ENCODE results near the gene TRIM52.
A peak's percentile ranks its signal among the peaks of the same experiment; 100 is the strongest.

Gene TRIM52

GRCh38 chr5:181207960-181208253, 53.0 kb downstream of the TRIM52 start:
- Histone ChIP-seq H3K9me3 (ENCODE audit: control insufficient read depth, insufficient read depth, low read depth, low read length) (no peaks in the 10 kb centered on the region), H3K4me1 (ENCODE audit: control insufficient read depth, insufficient read depth, low read length) (no peaks in the 10 kb centered on the region), H3K36me3 (ENCODE audit: control insufficient read depth in 2 of 2, insufficient read depth in 1 of 2, low read length in 2 of 2) (no peaks in the 10 kb centered on the region), H3K27ac (ENCODE audit: extremely low read depth, low read depth, low read length) (no peak overlapping the region), H3K4me3 (ENCODE audit: low read depth, low read length) (no peak overlapping the region)
- ChIA-PET CTCF (interaction anchor here (1.5 to 2.2 kb wide), 3 partner anchors 15 to 39 kb away, joined by 3 to 11 read pairs (median 8); partner anchors contain the start of gene TRIM41), POLR2A (interaction anchor here (0.7 to 5.5 kb wide), 9 partner anchors 8 to 347 kb away, joined by 3 to 86 read pairs (median 8); partner anchors contain the start of genes RACK1, TRIM41 and ZFP62)
- TF ChIP-seq ZEB2 (tag by site-specific recombination; IDR thresholded peaks at IDR 0.05) (0 out of 2 replicates have a peak, but pooled peaks have one; percentile 3), ZNF18 (tag by site-specific recombination; IDR thresholded peaks at IDR 0.05) (0 out of 2 replicates have a peak, but pooled peaks have one; percentile 8), ZNF692 (tag by site-specific recombination; IDR thresholded peaks at IDR 0.05) (0 out of 2 replicates have a peak, but pooled peaks have one; percentile 6), ZNF660 (tag by site-specific recombination; IDR thresholded peaks at IDR 0.05) (peak; percentile 90; the same call in 1 of the 2 replicates), ZNF629 (tag by site-specific recombination; IDR thresholded peaks at IDR 0.05) (no peak), ZNF555 (tag by site-specific recombination; conservative IDR thresholded peaks at IDR 0.05) (no peak), ZNF366 (tag by site-specific recombination; conservative IDR thresholded peaks at IDR 0.05) (peak; percentile 63; the same call in 1 of the 2 replicates)
- TF ChIP-seq, protein P1, sequence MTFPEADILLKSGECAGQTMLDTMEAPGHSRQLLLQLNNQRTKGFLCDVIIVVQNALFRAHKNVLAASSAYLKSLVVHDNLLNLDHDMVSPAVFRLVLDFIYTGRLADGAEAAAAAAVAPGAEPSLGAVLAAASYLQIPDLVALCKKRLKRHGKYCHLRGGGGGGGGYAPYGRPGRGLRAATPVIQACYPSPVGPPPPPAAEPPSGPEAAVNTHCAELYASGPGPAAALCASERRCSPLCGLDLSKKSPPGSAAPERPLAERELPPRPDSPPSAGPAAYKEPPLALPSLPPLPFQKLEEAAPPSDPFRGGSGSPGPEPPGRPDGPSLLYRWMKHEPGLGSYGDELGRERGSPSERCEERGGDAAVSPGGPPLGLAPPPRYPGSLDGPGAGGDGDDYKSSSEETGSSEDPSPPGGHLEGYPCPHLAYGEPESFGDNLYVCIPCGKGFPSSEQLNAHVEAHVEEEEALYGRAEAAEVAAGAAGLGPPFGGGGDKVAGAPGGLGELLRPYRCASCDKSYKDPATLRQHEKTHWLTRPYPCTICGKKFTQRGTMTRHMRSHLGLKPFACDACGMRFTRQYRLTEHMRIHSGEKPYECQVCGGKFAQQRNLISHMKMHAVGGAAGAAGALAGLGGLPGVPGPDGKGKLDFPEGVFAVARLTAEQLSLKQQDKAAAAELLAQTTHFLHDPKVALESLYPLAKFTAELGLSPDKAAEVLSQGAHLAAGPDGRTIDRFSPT (tag by site-specific recombination; IDR thresholded peaks at IDR 0.05): peak; percentile 44; the same call in 1 of the 2 replicates

GRCh38 chr5:181207214-181207959, 53.6 kb downstream of the TRIM52 start:
- CTCF ChIA-PET: interaction anchor here (1.5 to 2.2 kb wide), 4 partner anchors 15 to 39 kb away, joined by 3 to 11 read pairs (median 7); partner anchors contain the start of gene TRIM41
- H3K4me3 ChIP-seq (ENCODE audit: low read depth, low read length): peak overlapping the region; percentile 61
- H3K36me3 ChIP-seq (ENCODE audit: control insufficient read depth in 2 of 2, insufficient read depth in 1 of 2, low read length in 2 of 2): no peaks in the 10 kb centered on the region
- POLR2A ChIA-PET: interaction anchor here (0.7 to 5.5 kb wide), 13 partner anchors 9 to 346 kb away, joined by 3 to 86 read pairs (median 8); partner anchors contain the start of genes RACK1, TRIM41, TRIM52 and ZFP62
- peak overlapping the region; percentile 35 for H3K27ac ChIP-seq (ENCODE audit: extremely low read depth, low read depth, low read length)
- H3K9me3 ChIP-seq (ENCODE audit: control insufficient read depth, insufficient read depth, low read depth, low read length): no peaks in the 10 kb centered on the region
- no peaks in the 10 kb centered on the region for H3K4me1 ChIP-seq (ENCODE audit: control insufficient read depth, insufficient read depth, low read length)
- TF ChIP-seq IKZF3 (tag by site-specific recombination; IDR thresholded peaks at IDR 0.05) (peak; percentile 88), ZNF596 (tag by site-specific recombination; IDR thresholded peaks at IDR 0.05) (no peak), PRDM4 (tag by site-specific recombination; IDR thresholded peaks at IDR 0.05) (0 out of 2 replicates have a peak, but pooled peaks have one; percentile 23), ZNF629 (tag by site-specific recombination; IDR thresholded peaks at IDR 0.05) (peak; percentile 82), REPIN1 (tag by site-specific recombination; IDR thresholded peaks at IDR 0.05; ENCODE audit: low read depth) (no peak), ZSCAN16 (tag by site-specific recombination; IDR thresholded peaks at IDR 0.05) (no peak), ZNF510 (tag by site-specific recombination; IDR thresholded peaks at IDR 0.05; ENCODE audit: insufficient replicate concordance) (no peak), ZNF391 (tag by site-specific recombination; IDR thresholded peaks at IDR 0.05; ENCODE audit: borderline replicate concordance, low read depth) (peak; percentile 72), ZBTB8A (tag by site-specific recombination; IDR thresholded peaks at IDR 0.05) (peak; percentile 87), ZFP69B (tag by site-specific recombination; IDR thresholded peaks at IDR 0.05) (0 out of 2 replicates have a peak, but pooled peaks have one; percentile 36), ZNF747 (tag by site-specific recombination; IDR thresholded peaks at IDR 0.05) (no peak), ZNF433 (tag by site-specific recombination; IDR thresholded peaks at IDR 0.05; ENCODE audit: low read depth) (no peak), ZNF214 (tag by site-specific recombination; IDR thresholded peaks at IDR 0.05; ENCODE audit: borderline replicate concordance) (no peak), YY1 (tag by site-specific recombination; IDR thresholded peaks at IDR 0.05) (no peak), ZNF776 (tag by site-specific recombination; IDR thresholded peaks at IDR 0.05; ENCODE audit: borderline replicate concordance) (no peak), ZNF266 (tag by site-specific recombination; IDR thresholded peaks at IDR 0.05; ENCODE audit: low read depth) (no peak)
- TF ChIP-seq, protein P2, sequence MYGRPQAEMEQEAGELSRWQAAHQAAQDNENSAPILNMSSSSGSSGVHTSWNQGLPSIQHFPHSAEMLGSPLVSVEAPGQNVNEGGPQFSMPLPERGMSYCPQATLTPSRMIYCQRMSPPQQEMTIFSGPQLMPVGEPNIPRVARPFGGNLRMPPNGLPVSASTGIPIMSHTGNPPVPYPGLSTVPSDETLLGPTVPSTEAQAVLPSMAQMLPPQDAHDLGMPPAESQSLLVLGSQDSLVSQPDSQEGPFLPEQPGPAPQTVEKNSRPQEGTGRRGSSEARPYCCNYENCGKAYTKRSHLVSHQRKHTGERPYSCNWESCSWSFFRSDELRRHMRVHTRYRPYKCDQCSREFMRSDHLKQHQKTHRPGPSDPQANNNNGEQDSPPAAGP (tag by site-specific recombination; IDR thresholded peaks at IDR 0.05): no peak
